CD4-positive, CD25-positive, alpha-beta regulatory T cell (primary cell): ENCODE results near the gene ULK3. TPM values are rescaled to one million over a fixed set of nuclear protein-coding genes. Genes with fewer than 3 reads are reported as not detected.

ENCODE experiments used
- ATAC-seq, 2 donors: fragments of 150-1000 bp; cut with Tn5 transposase; one replicate each; pipeline ENCODE4 v1.10.0; 2021; ENCODE audit warnings: low read depth in 2 of 2, moderate number of reproducible peaks in 2 of 2, moderate library complexity in 1 of 2
- DNase-seq, 3 donors: peaks; one replicate each; pipeline versions ENCODE4 v3.0.0 to v3.0.0-alpha.2; 2012 to 2022; ENCODE audit warnings: mixed read lengths in 1 of 3
- H3K27ac ChIP-seq: one replicate; pipeline ENCODE4 v1.7.0; 2013; ENCODE audit warnings: mild to moderate bottlenecking, low read length; ENCODE audit not compliant: insufficient read depth, poor library complexity, severe bottlenecking
- H3K27me3 ChIP-seq: one replicate; pipeline ENCODE4 v1.7.0; 2013; ENCODE audit warnings: low read length; ENCODE audit not compliant: control insufficient read depth, insufficient read depth
- H3K36me3 ChIP-seq: one replicate; pipeline ENCODE4 v1.7.0; 2013; ENCODE audit warnings: mild to moderate bottlenecking, low read length, moderate library complexity; ENCODE audit not compliant: control insufficient read depth, insufficient read depth
- H3K4me1 ChIP-seq: 2 replicates; pipeline ENCODE4 v1.7.0; 2013; ENCODE audit warnings: mild to moderate bottlenecking, low read length; ENCODE audit not compliant: insufficient read depth, control insufficient read depth, poor library complexity, severe bottlenecking
- H3K4me3 ChIP-seq: one replicate; pipeline ENCODE4 v1.7.0; 2013; ENCODE audit warnings: low read depth, mild to moderate bottlenecking, low read length, moderate library complexity
- H3K9me3 ChIP-seq, 2 experiments: 1 replicate in 1 of 2; 2 replicates in 1 of 2; pipeline ENCODE4 v1.7.0; 2013; ENCODE audit warnings: low read length in 2 of 2, mild to moderate bottlenecking in 1 of 2, moderate library complexity in 1 of 2; ENCODE audit not compliant: control insufficient read depth in 2 of 2
- H3K27ac Mint-ChIP-seq, 3 donors: one replicate each; pipeline ENCODE4 v1.8.0; 2020 to 2022; ENCODE audit warnings: mild to moderate bottlenecking in 3 of 3, mixed read lengths in 3 of 3, moderate library complexity in 2 of 3
- H3K27me3 Mint-ChIP-seq: one replicate; pipeline ENCODE4 v1.8.0; 2022; ENCODE audit warnings: mild to moderate bottlenecking, mixed read lengths
- H3K36me3 Mint-ChIP-seq: one replicate; pipeline ENCODE4 v1.8.0; 2020; ENCODE audit warnings: mixed read lengths
- H3K4me1 Mint-ChIP-seq, 4 donors: one replicate each; pipeline ENCODE4 v1.8.0; 2020 to 2022; ENCODE audit warnings: mixed read lengths in 4 of 4, mild to moderate bottlenecking in 1 of 4
- H3K4me3 Mint-ChIP-seq, 4 donors: one replicate each; pipeline ENCODE4 v1.8.0; 2020 to 2022; ENCODE audit warnings: mild to moderate bottlenecking in 4 of 4, mixed read lengths in 4 of 4, moderate library complexity in 3 of 4
- H3K9me3 Mint-ChIP-seq, 7 donors: one replicate each; pipeline ENCODE4 v1.8.0; 2020 to 2022; ENCODE audit warnings: mixed read lengths in 7 of 7, mild to moderate bottlenecking in 3 of 7, moderate library complexity in 2 of 7
- polyA plus RNA-seq, 4 donors: library from polyadenylated mRNA; unstranded; fragments of 300-500 nt; fragmentation: Illumina TruSeq; gene quantifications; one replicate each; pipeline ENCODE4 v1.2.3, GENCODE V29; 2021
- total RNA-seq: library from RNA; stranded (reverse); gene quantifications from one replicate; pipeline ENCODE4 v1.2.3, GENCODE V29; 2022

The ULK3 gene
- total and polyA plus RNA-seq, 5 donors from 2014 or later: 22.5 to 54.4 (median 35.2) TPM

GRCh38 chr15:74799856-74800558 is 42.9 kb downstream of the ULK3 start:
- Histone ChIP-seq H3K4me3 (no peak overlapping the region), H3K9me3 (no peaks in the 10 kb centered on the region), H3K4me1 (peaks cover 56% of the 10 kb centered on the region), H3K27ac (peak overlapping the region; percentile 95), H3K36me3 (peaks cover 66% of the 10 kb centered on the region), H3K27me3 (no peaks in the 10 kb centered on the region)
- H3K4me1 Mint-ChIP-seq: peaks cover 17 to 61% (median 35%) of the 10 kb centered on the region in 4 donors
- H3K27ac Mint-ChIP-seq: peak overlapping the region; percentile 60 to 90 (median 79)
- H3K36me3 Mint-ChIP-seq: peaks cover 21% of the 10 kb centered on the region
- no peaks in the 10 kb centered on the region for H3K27me3 Mint-ChIP-seq
- peaks cover 0 to under 1% (median 0%) of the 10 kb centered on the region in 7 donors for H3K9me3 Mint-ChIP-seq
- H3K4me3 Mint-ChIP-seq: peak overlapping the region in 3 of 4 donors; percentile 48 to 73 (median 62)
- ATAC-seq (peak; percentile 87 to 90), DNase-seq (peak; percentile 81 to 85 (median 83))

GRCh38 chr15:74799255-74799855 is 43.6 kb downstream of the ULK3 start:
- H3K27ac Mint-ChIP-seq: peak overlapping the region in 2 of 3 donors; percentile 79 to 90
- peaks cover 0 to 1% (median 0%) of the 10 kb centered on the region in 7 donors for H3K9me3 Mint-ChIP-seq
- DNase-seq: peak in 1 of 3 donors; percentile 54

GRCh38 chr15:74798388-74799254 is 44.3 kb downstream of the ULK3 start:
- no peak for DNase-seq
- H3K4me1 ChIP-seq: peaks cover 70% of the 10 kb centered on the region

More at GRCh38 chr15:74799255-74799855, 43.6 kb downstream of the ULK3 start:
- Histone ChIP-seq H3K9me3 (no peaks in the 10 kb centered on the region), H3K27me3 (no peaks in the 10 kb centered on the region), H3K4me1 (peaks cover 63% of the 10 kb centered on the region), H3K27ac (peak overlapping the region; percentile 95), H3K36me3 (peaks cover 62% of the 10 kb centered on the region), H3K4me3 (no peak overlapping the region)
- ATAC-seq: peak in 1 of 2 donors; percentile 6
- Mint-ChIP-seq H3K36me3 (peaks cover 24% of the 10 kb centered on the region), H3K27me3 (no peaks in the 10 kb centered on the region), H3K4me3 (peak overlapping the region in 3 of 4 donors; percentile 31 to 73 (median 62)), H3K4me1 (peaks cover 22 to 65% (median 37%) of the 10 kb centered on the region in 4 donors)

GRCh38 chr15:74795966-74796625 is 46.9 kb downstream of the ULK3 start:
- Histone ChIP-seq H3K27ac (peak overlapping the region; percentile 95), H3K27me3 (no peaks in the 10 kb centered on the region), H3K36me3 (peaks cover 33% of the 10 kb centered on the region), H3K9me3 (no peaks in the 10 kb centered on the region), H3K4me3 (peak overlapping the region; percentile 41), H3K4me1 (peaks cover 95% of the 10 kb centered on the region)
- Mint-ChIP-seq H3K27me3 (no peaks in the 10 kb centered on the region), H3K9me3 (peaks cover 0 to 1% (median 0%) of the 10 kb centered on the region in 7 donors), H3K4me1 (peaks cover 27 to 88% (median 57%) of the 10 kb centered on the region in 4 donors), H3K4me3 (peak overlapping the region; percentile 64 to 85 (median 73)), H3K36me3 (peaks cover 26% of the 10 kb centered on the region), H3K27ac (peak overlapping the region; percentile 80 to 97 (median 88))
- ATAC-seq: peak; percentile 28 to 35
- DNase-seq: peak in 2 of 3 donors; percentile 46 to 81

More at GRCh38 chr15:74798388-74799254, 44.3 kb downstream of the ULK3 start:
- Mint-ChIP-seq H3K27ac (peak overlapping the region; percentile 84 to 91 (median 87)), H3K9me3 (peaks cover 0 to 1% (median 0%) of the 10 kb centered on the region in 7 donors), H3K36me3 (peaks cover 19% of the 10 kb centered on the region), H3K4me3 (peak overlapping the region in 3 of 4 donors; percentile 18 to 56 (median 46)), H3K4me1 (peaks cover 17 to 67% (median 38%) of the 10 kb centered on the region in 4 donors), H3K27me3 (no peaks in the 10 kb centered on the region)
- Histone ChIP-seq H3K36me3 (peaks cover 58% of the 10 kb centered on the region), H3K4me3 (no peak overlapping the region), H3K9me3 (no peaks in the 10 kb centered on the region), H3K27me3 (no peaks in the 10 kb centered on the region), H3K27ac (peak overlapping the region; percentile 95)
- ATAC-seq: no peak

- Mint-ChIP-seq H3K27ac (peak overlapping the region; percentile 80 to 95 (median 93)), H3K4me1 (peaks cover 29 to 93% (median 59%) of the 10 kb centered on the region in 4 donors), H3K27me3 (no peaks in the 10 kb centered on the region), H3K4me3 (peak overlapping the region; percentile 66 to 90 (median 86)), H3K36me3 (peaks cover 21% of the 10 kb centered on the region), H3K9me3 (peaks cover 0 to 1% (median 0%) of the 10 kb centered on the region in 7 donors)
- DNase-seq (no peak), ATAC-seq (no peak)
- Histone ChIP-seq H3K4me3 (no peak overlapping the region), H3K27me3 (no peaks in the 10 kb centered on the region), H3K4me1 (peaks cover 100% of the 10 kb centered on the region), H3K36me3 (peaks cover 22% of the 10 kb centered on the region), H3K9me3 (no peaks in the 10 kb centered on the region), H3K27ac (peak overlapping the region; percentile 95)
These were observed 48.0 kb downstream of the ULK3 start for GRCh38 chr15:74794970-74795349.

GRCh38 chr15:74794248-74794969 is 48.5 kb downstream of the ULK3 start:
- peaks cover 29 to 93% (median 61%) of the 10 kb centered on the region in 4 donors for H3K4me1 Mint-ChIP-seq
- H3K27me3 ChIP-seq: no peaks in the 10 kb centered on the region
- H3K4me3 Mint-ChIP-seq: peak overlapping the region; percentile 66 to 90 (median 86)
- peak overlapping the region; percentile 95 for H3K27ac ChIP-seq
- peaks cover 100% of the 10 kb centered on the region for H3K4me1 ChIP-seq
- DNase-seq (no peak), ATAC-seq (no peak)
- no peaks in the 10 kb centered on the region for H3K27me3 Mint-ChIP-seq
- H3K4me3 ChIP-seq: peak overlapping the region; percentile 7
- H3K9me3 ChIP-seq: no peaks in the 10 kb centered on the region
- H3K36me3 Mint-ChIP-seq: peaks cover 20% of the 10 kb centered on the region
- H3K36me3 ChIP-seq: peaks cover 17% of the 10 kb centered on the region
- peaks cover 0 to 1% (median 0%) of the 10 kb centered on the region in 7 donors for H3K9me3 Mint-ChIP-seq
- H3K27ac Mint-ChIP-seq: peak overlapping the region; percentile 80 to 95 (median 93)
